GM20000 (cell line): ENCODE results near the gene SPDYE9.
"Not testable (repeated sequence)": the region's sequence is repeated elsewhere in the genome, so short reads cannot be mapped to it uniquely, and the experiment has no call there.

Source experiments
- DNase-seq: peaks from one replicate; pipeline ENCODE4 v3.0.0; 2012; ENCODE audit warnings: low spot score

The SPDYE9 gene

GRCh38 chr7:73085938-73086337 is at the start of gene SPDYE9:
TSS of gene SPDYE9 (minus strand) at chr7:73086038. CDS start at chr7:73084238, 1,800 bp downstream.
- DNase-seq = not testable (repeated sequence)

- DNase-seq = not testable (repeated sequence)
Measured at GRCh38 chr7:73134866-73135265, 49.0 kb upstream of the SPDYE9 start.

- not testable (repeated sequence) for DNase-seq
Measured at GRCh38 chr7:73132651-73133217, 46.9 kb upstream of the SPDYE9 start.

GRCh38 chr7:73130612-73131011 is 44.8 kb upstream of the SPDYE9 start:
- DNase-seq = not testable (repeated sequence)

- not testable (repeated sequence) for DNase-seq
Measured at GRCh38 chr7:73124126-73124525, 38.3 kb upstream of the SPDYE9 start.

- DNase-seq = not testable (repeated sequence)
Measured at GRCh38 chr7:73122778-73123447, 37.1 kb upstream of the SPDYE9 start.

- not testable (repeated sequence) for DNase-seq
Measured at GRCh38 chr7:73118155-73118554, 32.3 kb upstream of the SPDYE9 start.

GRCh38 chr7:73057811-73058210 is 28.0 kb downstream of the SPDYE9 start, which contains the start of gene SPDYE11:
TSS of gene SPDYE11 (minus strand) at chr7:73057911. CDS start at chr7:73056111, 1,800 bp downstream.
- DNase-seq = not testable (repeated sequence)

GRCh38 chr7:73029666-73030065 is 56.2 kb downstream of the SPDYE9 start, which contains the start of gene SPDYE8:
TSS of gene SPDYE8 (minus strand) at chr7:73029766. CDS start at chr7:73027966, 1,800 bp downstream.
- not testable (repeated sequence) for DNase-seq
